H9 (cell line): ENCODE measurements around the gene ZBED5. TPM values are rescaled to one million over a fixed set of nuclear protein-coding genes. Genes with fewer than 3 reads are reported as not detected.

Experiments used
- DNase-seq: peaks from one replicate; pipeline ENCODE4 v3.0.0-alpha.2; 2017
- H2AFZ ChIP-seq: one replicate; pipeline ENCODE4 v1.6.1; 2013; ENCODE audit warnings: mild to moderate bottlenecking, low read length, control low read depth, moderate library complexity
- H2AK5ac ChIP-seq: 2 replicates; pipeline ENCODE4 v1.6.1; 2013; ENCODE audit warnings: low read length, control low read depth, mixed read lengths; ENCODE audit not compliant: insufficient read length
- H2BK120ac ChIP-seq: one replicate; pipeline ENCODE4 v1.6.1; 2013; ENCODE audit warnings: low read depth, mild to moderate bottlenecking, low read length, control low read depth, inconsistent platforms; ENCODE audit not compliant: poor library complexity, severe bottlenecking
- H2BK12ac ChIP-seq: 2 replicates; pipeline ENCODE4 v1.6.1; 2013; ENCODE audit warnings: low read length, control low read depth, mixed read lengths, low read depth; ENCODE audit not compliant: insufficient read length
- H2BK15ac ChIP-seq: 2 replicates; pipeline ENCODE4 v1.6.1; 2013; ENCODE audit warnings: low read depth, low read length, control low read depth
- H2BK20ac ChIP-seq: one replicate; pipeline ENCODE4 v1.6.1; 2013; ENCODE audit warnings: low read depth, mild to moderate bottlenecking, low read length, control low read depth, inconsistent platforms; ENCODE audit not compliant: poor library complexity, severe bottlenecking
- H2BK5ac ChIP-seq: 2 replicates; pipeline ENCODE4 v1.6.1; 2013; ENCODE audit warnings: low read length, control low read depth, mixed read lengths; ENCODE audit not compliant: insufficient read length
- H3K14ac ChIP-seq: 2 replicates; pipeline ENCODE4 v1.6.1; 2013; ENCODE audit warnings: low read length, control low read depth; ENCODE audit not compliant: insufficient read depth
- H3K18ac ChIP-seq: 2 replicates; pipeline ENCODE4 v1.6.1; 2013; ENCODE audit warnings: low read depth, mild to moderate bottlenecking, mixed read lengths, low read length, control low read depth; ENCODE audit not compliant: insufficient read length
- H3K23ac ChIP-seq: 2 replicates; pipeline ENCODE4 v1.6.1; 2013; ENCODE audit warnings: low read length, control low read depth, mixed read lengths, low read depth; ENCODE audit not compliant: insufficient read length
- H3K23me2 ChIP-seq: 2 replicates; pipeline ENCODE4 v1.6.1; 2013; ENCODE audit warnings: low read depth, mild to moderate bottlenecking, mixed read lengths, low read length, control low read depth; ENCODE audit not compliant: insufficient read length, poor library complexity, severe bottlenecking
- H3K27ac ChIP-seq: 2 replicates; pipeline ENCODE4 v1.5.1; 2013; ENCODE audit warnings: low read length, control low read depth, mixed read lengths, low read depth; ENCODE audit not compliant: insufficient read length
- H3K27me3 ChIP-seq: 2 replicates; pipeline ENCODE4 v1.6.1; 2013; ENCODE audit warnings: low read length, control low read depth, inconsistent platforms; ENCODE audit not compliant: insufficient read depth
- H3K4ac ChIP-seq: 2 replicates; pipeline ENCODE4 v1.6.1; 2013; ENCODE audit warnings: low read depth, mild to moderate bottlenecking, control low read depth, inconsistent platforms, low read length, moderate library complexity
- H3K4me1 ChIP-seq: 2 replicates; pipeline ENCODE4 v1.6.1; 2013; ENCODE audit warnings: low read length, control low read depth, inconsistent platforms; ENCODE audit not compliant: insufficient read depth
- H3K4me2 ChIP-seq: 2 replicates; pipeline ENCODE4 v1.6.1; 2013; ENCODE audit warnings: low read length, control low read depth, mixed read lengths; ENCODE audit not compliant: insufficient read length, insufficient read depth
- H3K56ac ChIP-seq: 2 replicates; pipeline ENCODE4 v1.6.1; 2013; ENCODE audit warnings: low read depth, mild to moderate bottlenecking, mixed read lengths, low read length, control low read depth; ENCODE audit not compliant: insufficient read length
- H3K79me1 ChIP-seq: 2 replicates; pipeline ENCODE4 v1.6.1; 2013; ENCODE audit warnings: low read depth, mild to moderate bottlenecking, moderate library complexity, low read length, control low read depth, inconsistent platforms; ENCODE audit not compliant: insufficient read depth, poor library complexity, severe bottlenecking
- H3K79me2 ChIP-seq: 2 replicates; pipeline ENCODE4 v1.6.1; 2013; ENCODE audit warnings: low read length, control low read depth, inconsistent platforms; ENCODE audit not compliant: insufficient read depth
- H3K9ac ChIP-seq: 2 replicates; pipeline ENCODE4 v1.6.1; 2013; ENCODE audit warnings: low read length, control low read depth, mixed read lengths; ENCODE audit not compliant: insufficient read length; ENCODE audit errors: extremely low read depth
- H3K9me3 ChIP-seq: one replicate; pipeline ENCODE4 v1.6.1; 2013; ENCODE audit warnings: low read depth, low read length, inconsistent platforms; ENCODE audit not compliant: control insufficient read depth
- H3T11ph ChIP-seq: one replicate; pipeline ENCODE4 v1.6.1; 2013; ENCODE audit warnings: mild to moderate bottlenecking, low read length, control low read depth, inconsistent platforms
- H4K20me1 ChIP-seq: one replicate; pipeline ENCODE4 v1.6.1; 2013; ENCODE audit not compliant: control insufficient read depth, insufficient read length, insufficient read depth
- H4K5ac ChIP-seq: 2 replicates; pipeline ENCODE4 v1.6.1; 2013; ENCODE audit warnings: low read depth, mild to moderate bottlenecking, mixed read lengths, low read length, control low read depth; ENCODE audit not compliant: insufficient read length
- H4K8ac ChIP-seq: replicated peaks from 2 replicates; pipeline ENCODE4 v1.6.1; 2013; ENCODE audit warnings: low read length, control low read depth, mixed read lengths, low read depth; ENCODE audit not compliant: insufficient read length
- H4K91ac ChIP-seq: 2 replicates; pipeline ENCODE4 v1.6.1; 2013; ENCODE audit warnings: low read depth, mild to moderate bottlenecking, moderate library complexity, mixed read lengths, low read length, control low read depth; ENCODE audit not compliant: insufficient read length
- H3K27ac Mint-ChIP-seq, 3 experiments: 2 replicates in 2 of 3; 3 replicates in 1 of 3; pipeline ENCODE4 v1.8.0; 2020 to 2021; ENCODE audit warnings: mixed read lengths in 3 of 3, mild to moderate bottlenecking in 1 of 3, moderate library complexity in 1 of 3
- H3K27me3 Mint-ChIP-seq: 2 replicates; pipeline ENCODE4 v1.8.0; 2021; ENCODE audit warnings: low read depth, mild to moderate bottlenecking, moderate library complexity, mixed read lengths
- H3K36me3 Mint-ChIP-seq, 3 experiments: 2 replicates in 2 of 3; 3 replicates in 1 of 3; pipeline ENCODE4 v1.8.0; 2020 to 2021; ENCODE audit warnings: low read depth in 3 of 3, mixed read lengths in 3 of 3; ENCODE audit not compliant: insufficient read depth in 1 of 3
- H3K4me1 Mint-ChIP-seq, 2 experiments: 2 replicates each; pipeline ENCODE4 v1.8.0; 2020; ENCODE audit warnings: mixed read lengths in 2 of 2
- H3K4me3 Mint-ChIP-seq, 2 experiments: 2 replicates in 1 of 2; 3 replicates in 1 of 2; pipeline ENCODE4 v1.8.0; 2020 to 2021; ENCODE audit warnings: mild to moderate bottlenecking in 2 of 2, mixed read lengths in 2 of 2, moderate library complexity in 1 of 2
- H3K9me3 Mint-ChIP-seq, 2 experiments: 2 replicates in 1 of 2; 3 replicates in 1 of 2; pipeline ENCODE4 v1.8.0; 2020; ENCODE audit warnings: mild to moderate bottlenecking in 2 of 2, mixed read lengths in 2 of 2, moderate library complexity in 1 of 2
- CTCF ChIP-seq: fragments of 200-600 bp; sonication (generic); conservative IDR thresholded peaks from 3 replicates; pipeline ENCODE4 v1.8.0; 2021; ENCODE audit warnings: antibody characterized with exemption, mild to moderate bottlenecking
- WGBS: extraction: QIAGEN DNeasy Blood & Tissue Kit; methylation state at CpG from one replicate; pipeline ENCODE4 v1.1.7; 2013; ENCODE audit warnings: missing lambda C conversion rate, low lambda C conversion rate, mixed read lengths; ENCODE audit not compliant: insufficient read length; ENCODE audit errors: extremely low coverage; 5-methylcytosine and 5-hydroxymethylcytosine counted together
- total RNA-seq: library from RNA; stranded (reverse); gene quantifications from 2 replicates; pipeline ENCODE4 v1.2.1, GENCODE V29; 2021

Gene ZBED5
- total RNA-seq, 1 experiment from 2014 or later, result 65.8 TPM

- peaks cover 14 to 20% of the 10 kb centered on the region in 2 experiments for H3K4me1 Mint-ChIP-seq
Measured at GRCh38 chr11:10861799-10862198, 3.9 kb upstream of the ZBED5 start.

More at GRCh38 chr11:10861799-10862198, 3.9 kb upstream of the ZBED5 start:
- H3K4me2 ChIP-seq, result no peak overlapping the region
- no peak overlapping the region for H2BK15ac ChIP-seq
- H4K20me1 ChIP-seq, result no peaks in the 10 kb centered on the region
- Mint-ChIP-seq H3K4me3 (no peak overlapping the region), H3K27me3 (no peaks in the 10 kb centered on the region), H3K9me3 (peaks cover 0 to 6% of the 10 kb centered on the region in 2 experiments; a peak in 2 of 5 replicates), H3K36me3 (no peaks in the 10 kb centered on the region; a peak in 1 of 7 replicates), H3K27ac (no peak overlapping the region)
- no peak overlapping the region for H3K23ac ChIP-seq
- no peak for DNase-seq
- H2BK5ac ChIP-seq, result no peak overlapping the region
- no peak overlapping the region for H2BK12ac ChIP-seq
- TF ChIP-seq CTCF, result no peak
- H4K91ac ChIP-seq, result no peak overlapping the region
- H3T11ph ChIP-seq, result no peak overlapping the region
- no peak overlapping the region for H3K4ac ChIP-seq
- H2AFZ ChIP-seq, result no peak overlapping the region
- no peaks in the 10 kb centered on the region for H3K27me3 ChIP-seq
- H3K23me2 ChIP-seq, result peaks cover 9% of the 10 kb centered on the region
- no peak overlapping the region for H2BK120ac ChIP-seq
- peaks cover 3% of the 10 kb centered on the region; the same call in 1 of the 2 replicates for H3K79me2 ChIP-seq
- no peak overlapping the region for H3K56ac ChIP-seq
- H4K8ac ChIP-seq, result no peak overlapping the region
- H3K14ac ChIP-seq, result no peak overlapping the region
- H3K79me1 ChIP-seq, result no peaks in the 10 kb centered on the region
- no peak overlapping the region for H3K9ac ChIP-seq
- no peaks in the 10 kb centered on the region for H3K4me1 ChIP-seq
- no peak overlapping the region for H2BK20ac ChIP-seq
- H3K18ac ChIP-seq, result no peak overlapping the region
- WGBS, result no CpG with 5 or more reads among the region's 1 CpG
- H4K5ac ChIP-seq, result no peak overlapping the region
- H2AK5ac ChIP-seq, result no peak overlapping the region
- H3K9me3 ChIP-seq, result no peaks in the 10 kb centered on the region
- no peak overlapping the region for H3K27ac ChIP-seq
